Right lobe of liver (tissue), 6 donors: Measurements from ENCODE around the gene SF3B6. TPM values are rescaled to one million over a fixed set of nuclear protein-coding genes. Genes with fewer than 3 reads are reported as not detected.

ENCODE experiments used
- ATAC-seq, 4 donors: fragments of 200-7000 bp; cut with Tn5 transposase; one replicate each; pipeline ENCODE4 v1.9.1; 2020; ENCODE audit warnings: mild to moderate bottlenecking in 4 of 4, moderate library complexity in 4 of 4
- DNase-seq, 3 donors: peaks; one replicate each; pipeline ENCODE4 v3.0.0-alpha.2; 2020
- H3K27ac ChIP-seq, 3 donors: fragments of 200-600 bp; one replicate each; pipeline ENCODE4 v1.8.0; 2022
- H3K27me3 ChIP-seq, 2 donors: fragments of 200-600 bp; one replicate each; pipeline ENCODE4 v1.8.0; 2022
- H3K36me3 ChIP-seq, 4 donors: fragments of 200-600 bp; sonication (generic) in 1 of 4; one replicate each; pipeline versions ENCODE4 v1.5.1 to v1.8.0; 2017 to 2022; ENCODE audit warnings: control low read depth in 1 of 4
- H3K4me1 ChIP-seq, 4 donors: fragments of 200-600 bp; sonication (generic) in 1 of 4; one replicate each; pipeline versions ENCODE4 v1.5.1 to v1.8.0; 2017 to 2022; ENCODE audit warnings: control low read depth in 1 of 4
- H3K4me3 ChIP-seq, 3 donors: fragments of 200-600 bp; one replicate each; pipeline ENCODE4 v1.8.0; 2022
- H3K9me3 ChIP-seq, 4 donors: fragments of 200-600 bp; sonication (generic) in 1 of 4; one replicate each; pipeline versions ENCODE4 v1.5.1 to v1.8.0; 2017 to 2022; ENCODE audit warnings: control low read depth in 1 of 4
- CTCF ChIP-seq, 4 donors: fragments of 200-600 bp in 3 of 4; fragments of 450-650 bp in 1 of 4; IDR thresholded peaks; one replicate each; pipeline versions ENCODE4 v1.5.1 to v1.8.0; 2016 to 2022; ENCODE audit warnings: antibody characterized with exemption in 4 of 4, mild to moderate bottlenecking in 2 of 4
- POLR2A ChIP-seq: fragments of 450-650 bp; IDR thresholded peaks from one replicate; pipeline ENCODE4 v1.6.1; 2017; ENCODE audit warnings: antibody characterized with exemption, mild to moderate bottlenecking
- WGBS: methylation state at CpG from one replicate; pipeline ENCODE4 v1.1.6; 2018; ENCODE audit warnings: low coverage, low lambda C conversion rate; ENCODE audit not compliant: insufficient coverage; ENCODE audit errors: missing lambda C conversion rate; 5-methylcytosine and 5-hydroxymethylcytosine counted together
- intact Hi-C, 2 donors: fragments of 100-400 bp; cut with DNase I; formaldehyde crosslinking; loops; one replicate each; pipeline versions ENCODE4 v1.11.2 to v1.14.1; 2022
- total RNA-seq, 6 experiments: library from RNA; depleted of rRNA in 2 of 6; stranded (reverse); fragments of >200 nt in 2 of 6; fragmentation: NEBNext Ultra II Directional in 3 of 6; extraction: Animal tissue kit (Norgen Biotek cat#: 25700) in 3 of 6; gene quantifications; one replicate each; pipeline versions ENCODE4 v1.1.0 to v1.2.4, GENCODE V29; 2016 to 2023
- donor health status: DM: no; HTN: yes; CAD: no.
- donor health status: DM: no; HTN: no; CAD: no.
- donor health status: DM: no; HTN: no; CAD: no.
- donor health status: DM: no; HTN: yes; CAD: no.
- donor health status: DM: no; HTN: yes; CAD: no.

The SF3B6 gene
- total RNA-seq, 6 experiments from 2014 or later, result 32.7 to 70.8 (median 40.3) TPM

- intact Hi-C loops, result no loop called here
- no peak for TF ChIP-seq CTCF (IDR thresholded peaks at IDR 0.05)
- no peak for TF ChIP-seq POLR2A
- Histone ChIP-seq H3K4me3 (peak overlapping the region; percentile 69 to 96 (median 87)), H3K4me1 (peaks cover 0 to 9% (median 3%) of the 10 kb centered on the region in 4 donors), H3K9me3 (no peaks in the 10 kb centered on the region), H3K36me3 (peaks cover 0 to 4% (median 0%) of the 10 kb centered on the region in 4 donors), H3K27ac (peak overlapping the region; percentile 56 to 66 (median 63)), H3K27me3 (no peaks in the 10 kb centered on the region)
- 5% methylated on average over 17 of the region's 41 CpGs for WGBS
- no peak for DNase-seq
- no peak for ATAC-seq
Observed at GRCh38 chr2:24076849-24077534, 866 bp upstream of the SF3B6 start.

GRCh38 chr2:24075259-24075658 lies 867 bp downstream of the SF3B6 start:
- no peak for TF ChIP-seq CTCF (IDR thresholded peaks at IDR 0.05)
- TF ChIP-seq POLR2A, result no peak
- H3K4me3 ChIP-seq, result peak overlapping the region; percentile 69 to 96 (median 87)
- ATAC-seq (no peak), DNase-seq (no peak)
- H3K27ac ChIP-seq, result no peak overlapping the region
- H3K27me3 ChIP-seq, result no peaks in the 10 kb centered on the region
- H3K9me3 ChIP-seq, result no peaks in the 10 kb centered on the region
- 58% methylated on average over 5 of the region's 5 CpGs for WGBS
- H3K4me1 ChIP-seq, result peaks cover 0 to 9% (median 3%) of the 10 kb centered on the region in 4 donors
- H3K36me3 ChIP-seq, result peaks cover 0 to 4% (median 1%) of the 10 kb centered on the region in 4 donors
- intact Hi-C loops, result no loop called here

- ATAC-seq (no peak), DNase-seq (no peak)
- H3K4me1 ChIP-seq, result peaks cover 0 to 9% (median 3%) of the 10 kb centered on the region in 4 donors
- peaks cover 0 to 11% (median 3%) of the 10 kb centered on the region in 4 donors for H3K36me3 ChIP-seq
- no peaks in the 10 kb centered on the region for H3K9me3 ChIP-seq
- H3K27me3 ChIP-seq, result no peaks in the 10 kb centered on the region
- no peak overlapping the region for H3K27ac ChIP-seq
- WGBS, result 96% methylated on average over 6 of the region's 6 CpGs
- no peak overlapping the region for H3K4me3 ChIP-seq
- intact Hi-C loops, result no loop called here
- TF ChIP-seq CTCF (IDR thresholded peaks at IDR 0.05) (no peak), POLR2A (no peak)
Observed at GRCh38 chr2:24073816-24074215, 2.3 kb downstream of the SF3B6 start.

GRCh38 chr2:24072259-24072658 lies 3.9 kb downstream of the SF3B6 start:
- ATAC-seq, result no peak
- Histone ChIP-seq H3K4me1 (peaks cover 0 to 6% (median 1%) of the 10 kb centered on the region in 4 donors), H3K27me3 (no peaks in the 10 kb centered on the region), H3K4me3 (no peak overlapping the region), H3K9me3 (no peaks in the 10 kb centered on the region), H3K36me3 (peaks cover 0 to 23% (median 12%) of the 10 kb centered on the region in 4 donors), H3K27ac (no peak overlapping the region)
- no peak for DNase-seq
- TF ChIP-seq CTCF (IDR thresholded peaks at IDR 0.05), result no peak
- TF ChIP-seq POLR2A, result no peak
- WGBS, result 98% methylated on average over 4 of the region's 4 CpGs
- intact Hi-C loops, result no loop called here
